Measurements from ENCODE around the gene MORN1. TPM values are rescaled to one million over a fixed set of nuclear protein-coding genes. Genes with fewer than 3 reads are reported as not detected.

Gene MORN1
- total RNA-seq, 1 donor, result 13.4 TPM

GRCh38 chr1:2406451-2407041 is 15.2 kb upstream of the MORN1 start:
- Histone ChIP-seq H3K27ac (ENCODE audit: low read depth, low read length) (no peak overlapping the region), H3K79me2 (ENCODE audit: insufficient read depth, low read length) (peaks cover 25% of the 10 kb centered on the region), H3K36me3 (ENCODE audit: insufficient read depth, low read length) (peaks cover 59% of the 10 kb centered on the region), H3K4me1 (ENCODE audit: insufficient read depth, low read length) (peaks cover 9% of the 10 kb centered on the region), H3K4me2 (ENCODE audit: insufficient read depth, low read length) (no peak overlapping the region), H3K27me3 (ENCODE audit: insufficient read depth, low read length) (no peaks in the 10 kb centered on the region), H3K9me3 (ENCODE audit: low read depth, low read length) (no peaks in the 10 kb centered on the region), H4K20me1 (ENCODE audit: insufficient read depth, low read length) (peaks cover 13% of the 10 kb centered on the region), H2AFZ (ENCODE audit: low read length) (no peak overlapping the region), H3K4me3 (ENCODE audit: insufficient read depth, low read length) (no peak overlapping the region)
- TF ChIP-seq, protein P1, sequence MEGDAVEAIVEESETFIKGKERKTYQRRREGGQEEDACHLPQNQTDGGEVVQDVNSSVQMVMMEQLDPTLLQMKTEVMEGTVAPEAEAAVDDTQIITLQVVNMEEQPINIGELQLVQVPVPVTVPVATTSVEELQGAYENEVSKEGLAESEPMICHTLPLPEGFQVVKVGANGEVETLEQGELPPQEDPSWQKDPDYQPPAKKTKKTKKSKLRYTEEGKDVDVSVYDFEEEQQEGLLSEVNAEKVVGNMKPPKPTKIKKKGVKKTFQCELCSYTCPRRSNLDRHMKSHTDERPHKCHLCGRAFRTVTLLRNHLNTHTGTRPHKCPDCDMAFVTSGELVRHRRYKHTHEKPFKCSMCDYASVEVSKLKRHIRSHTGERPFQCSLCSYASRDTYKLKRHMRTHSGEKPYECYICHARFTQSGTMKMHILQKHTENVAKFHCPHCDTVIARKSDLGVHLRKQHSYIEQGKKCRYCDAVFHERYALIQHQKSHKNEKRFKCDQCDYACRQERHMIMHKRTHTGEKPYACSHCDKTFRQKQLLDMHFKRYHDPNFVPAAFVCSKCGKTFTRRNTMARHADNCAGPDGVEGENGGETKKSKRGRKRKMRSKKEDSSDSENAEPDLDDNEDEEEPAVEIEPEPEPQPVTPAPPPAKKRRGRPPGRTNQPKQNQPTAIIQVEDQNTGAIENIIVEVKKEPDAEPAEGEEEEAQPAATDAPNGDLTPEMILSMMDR (IDR thresholded peaks at IDR 0.05; ENCODE audit: extremely low read depth, low read depth, low read length), result no peak
- DNase-seq (ENCODE audit: insufficient read length, low spot score, missing footprints), result peak; percentile 73

DNA sequence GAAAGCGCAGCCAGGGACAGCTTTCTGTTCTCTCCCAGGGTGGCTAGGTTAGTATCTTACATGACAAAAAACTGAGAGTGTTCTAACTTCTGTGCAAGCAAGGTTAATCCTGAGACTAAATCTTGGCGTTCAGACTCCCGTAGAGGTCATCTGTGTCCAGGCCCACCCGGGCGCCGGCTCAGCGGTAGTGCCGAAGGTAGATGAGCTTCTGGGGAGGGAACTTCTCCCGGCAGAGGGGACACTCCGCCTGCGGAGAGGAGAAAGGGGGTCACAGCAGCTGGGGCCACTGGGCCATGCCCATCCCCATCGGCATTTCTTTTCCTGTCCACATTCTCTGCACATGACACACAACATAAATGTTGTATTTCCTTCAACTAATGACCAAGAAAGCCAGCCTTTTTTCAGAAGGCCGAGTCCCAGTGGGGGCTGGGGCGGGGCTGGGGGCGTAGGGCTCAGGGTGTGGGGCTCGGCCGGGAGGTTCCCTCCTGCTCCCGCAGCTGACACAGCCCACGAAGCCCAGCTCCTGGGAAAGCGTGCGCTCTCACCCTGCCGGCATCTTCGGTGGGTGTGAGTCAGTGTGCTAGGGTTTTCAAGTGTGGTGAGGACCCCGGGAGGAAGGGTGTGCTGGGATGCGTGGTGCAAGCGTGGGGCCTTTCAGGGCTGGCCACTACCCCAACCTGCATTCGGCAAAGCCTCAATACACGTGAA is 14.4 kb upstream of the MORN1 start:
- TF ChIP-seq, protein P1 (IDR thresholded peaks at IDR 0.05; ENCODE audit: extremely low read depth, low read depth, low read length), result no peak
- H3K4me1 ChIP-seq (ENCODE audit: insufficient read depth, low read length), result peaks cover 7% of the 10 kb centered on the region
- no peaks in the 10 kb centered on the region for H3K27me3 ChIP-seq (ENCODE audit: insufficient read depth, low read length)
- no peak overlapping the region for H3K4me2 ChIP-seq (ENCODE audit: insufficient read depth, low read length)
- peaks cover 29% of the 10 kb centered on the region for H3K79me2 ChIP-seq (ENCODE audit: insufficient read depth, low read length)
- peak; percentile 94 for DNase-seq (ENCODE audit: insufficient read length, low spot score, missing footprints)
- H2AFZ ChIP-seq (ENCODE audit: low read length), result no peak overlapping the region
- H3K27ac ChIP-seq (ENCODE audit: low read depth, low read length), result peak overlapping the region; percentile 65
- H3K4me3 ChIP-seq (ENCODE audit: insufficient read depth, low read length), result no peak overlapping the region
- peaks cover 18% of the 10 kb centered on the region for H4K20me1 ChIP-seq (ENCODE audit: insufficient read depth, low read length)
- H3K36me3 ChIP-seq (ENCODE audit: insufficient read depth, low read length), result peaks cover 63% of the 10 kb centered on the region
- H3K9me3 ChIP-seq (ENCODE audit: low read depth, low read length), result no peaks in the 10 kb centered on the region

DNA sequence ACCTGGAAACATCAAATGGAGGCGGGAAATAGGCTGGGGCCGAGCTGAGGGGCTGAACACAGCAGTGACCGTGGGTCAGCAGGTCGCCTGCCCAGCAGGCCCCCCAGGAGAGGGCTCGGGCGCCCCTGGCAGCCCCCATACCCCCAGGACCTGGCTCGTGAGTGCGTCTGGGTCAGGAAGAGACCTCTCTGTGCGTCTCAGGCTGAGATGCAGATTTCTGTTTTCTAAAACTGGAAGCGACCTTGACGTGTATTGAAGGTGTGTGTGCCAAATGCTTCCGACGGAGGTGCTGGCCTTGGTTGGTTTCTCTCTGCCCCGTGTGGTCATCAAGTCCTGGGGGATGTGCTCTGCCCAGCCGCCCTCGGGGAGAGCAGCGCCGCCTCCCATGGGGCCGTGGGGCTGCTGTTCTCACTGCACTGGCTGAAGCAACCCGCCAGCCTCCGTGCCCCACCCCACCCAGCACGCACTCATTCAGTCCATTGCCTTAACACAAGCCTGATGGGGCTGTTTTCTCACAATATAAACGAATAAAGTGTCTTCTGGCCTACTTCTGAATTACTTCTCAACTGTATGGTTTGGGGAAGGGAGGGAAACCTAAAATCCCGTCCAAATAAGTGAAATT is 13.6 kb upstream of the MORN1 start:
- peaks cover 66% of the 10 kb centered on the region for H3K36me3 ChIP-seq (ENCODE audit: insufficient read depth, low read length)
- H3K79me2 ChIP-seq (ENCODE audit: insufficient read depth, low read length), result peaks cover 35% of the 10 kb centered on the region
- H3K27me3 ChIP-seq (ENCODE audit: insufficient read depth, low read length), result no peaks in the 10 kb centered on the region
- peak overlapping the region; percentile 65 for H3K27ac ChIP-seq (ENCODE audit: low read depth, low read length)
- peaks cover 7% of the 10 kb centered on the region for H3K4me1 ChIP-seq (ENCODE audit: insufficient read depth, low read length)
- no peak overlapping the region for H2AFZ ChIP-seq (ENCODE audit: low read length)
- H3K4me2 ChIP-seq (ENCODE audit: insufficient read depth, low read length), result no peak overlapping the region
- TF ChIP-seq, protein P1 (IDR thresholded peaks at IDR 0.05; ENCODE audit: extremely low read depth, low read depth, low read length), result no peak
- peaks cover 23% of the 10 kb centered on the region for H4K20me1 ChIP-seq (ENCODE audit: insufficient read depth, low read length)
- no peaks in the 10 kb centered on the region for H3K9me3 ChIP-seq (ENCODE audit: low read depth, low read length)
- H3K4me3 ChIP-seq (ENCODE audit: insufficient read depth, low read length), result no peak overlapping the region
- DNase-seq (ENCODE audit: insufficient read length, low spot score, missing footprints), result peak; percentile 88
